CD4-positive, alpha-beta T cell (primary cell): ENCODE results near the gene GEMIN4. TPM values are rescaled to one million over a fixed set of nuclear protein-coding genes. Genes with fewer than 3 reads are reported as not detected.

Experiments used
- ATAC-seq: fragments of 200-7000 bp; cut with Tn5 transposase; one replicate; pipeline ENCODE4 v1.10.0; 2022; ENCODE audit warnings: mild to moderate bottlenecking; ENCODE audit not compliant: poor library complexity
- CTCF ChIA-PET: fragments of 350-600 bp; sonication (Branson Sonifier 250); formaldehyde crosslinking; loops from one replicate; lab custom pipeline; 2021; ENCODE audit warnings: antibody characterized with exemption, inconsistent platforms; lab: Charles Lee
- POLR2A ChIA-PET: fragments of 350-600 bp; sonication (Branson Sonifier 250); formaldehyde crosslinking; loops from one replicate; lab custom pipeline; 2021; ENCODE audit warnings: antibody characterized with exemption, inconsistent platforms; lab: Charles Lee
- DNase-seq, 14 experiments: peaks; one replicate each; pipeline ENCODE4 v3.0.0-alpha.2; 2013 to 2020; ENCODE audit warnings: mixed read lengths in 2 of 14
- H3K27ac ChIP-seq, 2 donors: one replicate each; pipeline versions ENCODE4 v1.5.1 to v1.7.0; 2013; ENCODE audit warnings: low read length in 2 of 2, low read depth in 1 of 2, mild to moderate bottlenecking in 1 of 2
- H3K27me3 ChIP-seq, 2 experiments: 1 replicate in 1 of 2; 2 replicates in 1 of 2; pipeline versions ENCODE4 v1.6.1 to v1.7.0; 2013; ENCODE audit warnings: low read length in 2 of 2, control low read depth in 1 of 2, mild to moderate bottlenecking in 1 of 2, moderate library complexity in 1 of 2; ENCODE audit not compliant: insufficient read depth in 2 of 2, control insufficient read depth in 1 of 2
- H3K36me3 ChIP-seq: one replicate; pipeline ENCODE4 v1.6.1; 2013; ENCODE audit warnings: low read length, control low read depth; ENCODE audit not compliant: insufficient read depth
- H3K4me1 ChIP-seq: one replicate; pipeline ENCODE4 v1.6.1; 2013; ENCODE audit warnings: low read length, control low read depth; ENCODE audit not compliant: insufficient read depth
- H3K4me3 ChIP-seq: one replicate; pipeline ENCODE4 v1.5.1; 2013; ENCODE audit warnings: mild to moderate bottlenecking, low read length, moderate library complexity
- H3K9me3 ChIP-seq, 2 experiments: 1 replicate in 1 of 2; 2 replicates in 1 of 2; pipeline versions ENCODE4 v1.6.1 to v1.7.0; 2013; ENCODE audit warnings: low read length in 2 of 2, mild to moderate bottlenecking in 2 of 2, control low read depth in 1 of 2, moderate library complexity in 1 of 2; ENCODE audit not compliant: control insufficient read depth in 1 of 2, insufficient read depth in 1 of 2
- H3K27ac Mint-ChIP-seq: one replicate; pipeline ENCODE4 v1.8.0; 2020; ENCODE audit warnings: mixed read lengths
- H3K27me3 Mint-ChIP-seq: one replicate; pipeline ENCODE4 v1.8.0; 2021; ENCODE audit warnings: mixed read lengths
- H3K36me3 Mint-ChIP-seq: one replicate; pipeline ENCODE4 v1.8.0; 2021; ENCODE audit warnings: low read depth, mixed read lengths
- H3K4me1 Mint-ChIP-seq: one replicate; pipeline ENCODE4 v1.8.0; 2021; ENCODE audit warnings: low read depth, mixed read lengths
- H3K4me3 Mint-ChIP-seq: one replicate; pipeline ENCODE4 v1.8.0; 2020; ENCODE audit warnings: mild to moderate bottlenecking, mixed read lengths
- H3K9me3 Mint-ChIP-seq: one replicate; pipeline ENCODE4 v1.8.0; 2020; ENCODE audit warnings: mixed read lengths
- CTCF ChIP-seq: fragments of 200-600 bp; IDR thresholded peaks from one replicate; pipeline ENCODE4 v1.8.0; 2022; ENCODE audit warnings: antibody characterized with exemption, mild to moderate bottlenecking
- intact Hi-C, 2 experiments: fragments of 100-400 bp; cut with DNase I in 1 of 2; cut with micrococcal nuclease in 1 of 2; formaldehyde crosslinking; loops; one replicate each; pipeline versions ENCODE4 v1.15.1 to v1.9.0; 2023 to 2025; cut with DNase I, micrococcal nuclease
- total RNA-seq, 174 experiments: library from RNA in 2 of 174; stranded (reverse) in 2 of 174; gene quantifications; one replicate each; pipeline ENCODE4 v1.2.3 and lab custom pipeline; 2021 to 2026

The GEMIN4 gene
- total RNA-seq, 2 experiments from 2014 or later: 16.0 to 18.0 TPM

- H3K4me3 Mint-ChIP-seq: no peak overlapping the region
- POLR2A ChIA-PET: no interaction called here
- peaks cover 35% of the 10 kb centered on the region for H3K4me1 Mint-ChIP-seq
- no peak overlapping the region for H3K27ac Mint-ChIP-seq
- H3K36me3 Mint-ChIP-seq: peaks cover 35% of the 10 kb centered on the region
- H3K27ac ChIP-seq: no peak overlapping the region
- H3K27me3 ChIP-seq: no peaks in the 10 kb centered on the region
- intact Hi-C loops: no loop called here
- no peaks in the 10 kb centered on the region for H3K9me3 Mint-ChIP-seq
- CTCF ChIA-PET: no interaction called here
- no peaks in the 10 kb centered on the region for H3K9me3 ChIP-seq
- no peaks in the 10 kb centered on the region for H3K27me3 Mint-ChIP-seq
- no peak for DNase-seq
- TF ChIP-seq CTCF: no peak
- peaks cover 18% of the 10 kb centered on the region for H3K4me1 ChIP-seq
- ATAC-seq: no peak
- no peak overlapping the region for H3K4me3 ChIP-seq
- H3K36me3 ChIP-seq: peaks cover 52% of the 10 kb centered on the region
These were observed 5.9 kb downstream of the GEMIN4 start for GRCh38 chr17:746181-746580.

GRCh38 chr17:745406-745805 is 6.7 kb downstream of the GEMIN4 start:
- H3K4me3 ChIP-seq: no peak overlapping the region
- H3K27ac ChIP-seq: no peak overlapping the region
- H3K4me1 Mint-ChIP-seq: peaks cover 29% of the 10 kb centered on the region
- no peak overlapping the region for H3K4me3 Mint-ChIP-seq
- H3K9me3 ChIP-seq: no peaks in the 10 kb centered on the region
- CTCF ChIA-PET: no interaction called here
- intact Hi-C loops: no loop called here
- no peaks in the 10 kb centered on the region for H3K9me3 Mint-ChIP-seq
- DNase-seq: no peak
- H3K27ac Mint-ChIP-seq: no peak overlapping the region
- ATAC-seq: no peak
- H3K27me3 ChIP-seq: no peaks in the 10 kb centered on the region
- peaks cover 52% of the 10 kb centered on the region for H3K36me3 ChIP-seq
- H3K4me1 ChIP-seq: peaks cover 12% of the 10 kb centered on the region
- POLR2A ChIA-PET: no interaction called here
- no peaks in the 10 kb centered on the region for H3K27me3 Mint-ChIP-seq
- peaks cover 38% of the 10 kb centered on the region for H3K36me3 Mint-ChIP-seq
- no peak for TF ChIP-seq CTCF

GRCh38 chr17:744937-745336 is 7.1 kb downstream of the GEMIN4 start:
- Mint-ChIP-seq H3K4me1 (peaks cover 25% of the 10 kb centered on the region), H3K9me3 (no peaks in the 10 kb centered on the region), H3K36me3 (peaks cover 38% of the 10 kb centered on the region), H3K27me3 (no peaks in the 10 kb centered on the region), H3K4me3 (no peak overlapping the region), H3K27ac (no peak overlapping the region)
- Histone ChIP-seq H3K4me1 (peaks cover 10% of the 10 kb centered on the region), H3K27me3 (no peaks in the 10 kb centered on the region), H3K4me3 (no peak overlapping the region), H3K36me3 (peaks cover 52% of the 10 kb centered on the region), H3K9me3 (no peaks in the 10 kb centered on the region), H3K27ac (no peak overlapping the region)
- ChIA-PET POLR2A (no interaction called here), CTCF (no interaction called here)
- no peak for DNase-seq
- intact Hi-C loops: no loop called here
- TF ChIP-seq CTCF: no peak
- ATAC-seq: no peak
